COLO668 (cell line): ENCODE data around the gene PAPOLG.
"Not testable (repeated sequence)": the region's sequence is repeated elsewhere in the genome, so short reads cannot be mapped to it uniquely, and the experiment has no call there.

Source experiments
- DNase-seq: peaks from one replicate; lab custom pipeline; 2025; ENCODE audit not compliant: unreplicated experiment; lab: John Stamatoyannopoulos, UW

The PAPOLG gene

DNA sequence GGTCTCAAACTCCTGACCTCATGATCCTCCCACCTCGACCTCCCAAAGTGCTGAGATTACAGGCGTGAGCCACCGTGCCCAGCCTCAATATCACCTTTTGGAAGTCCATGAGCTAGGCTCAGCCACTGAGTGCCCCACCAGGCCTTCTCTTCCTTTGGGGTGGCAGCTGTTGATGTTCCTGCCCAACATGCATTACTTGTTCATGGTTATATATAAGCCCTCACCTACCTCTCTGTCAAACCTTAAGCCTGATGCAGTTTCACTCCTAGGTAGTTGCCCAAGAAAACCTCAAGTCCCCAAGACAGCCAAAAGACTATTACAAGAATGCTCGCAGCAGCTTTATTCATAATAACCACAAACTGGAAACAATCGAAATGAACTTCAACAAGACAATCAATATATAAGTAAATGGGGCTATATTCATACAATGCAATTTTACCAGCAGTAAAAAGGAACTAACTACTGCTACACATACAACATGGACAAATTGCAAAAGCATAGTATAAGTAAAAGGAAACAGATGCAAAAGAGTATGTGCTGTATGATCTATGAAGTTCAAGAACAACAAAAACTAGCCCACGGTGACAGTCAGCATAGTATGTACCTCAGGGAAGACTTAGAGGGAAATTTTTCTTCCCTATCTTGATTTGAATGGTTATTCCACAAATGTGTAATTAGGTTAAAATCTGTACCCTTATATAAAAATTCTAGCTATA, 65.7 kb downstream of the PAPOLG start:
- no peak for DNase-seq

DNA sequence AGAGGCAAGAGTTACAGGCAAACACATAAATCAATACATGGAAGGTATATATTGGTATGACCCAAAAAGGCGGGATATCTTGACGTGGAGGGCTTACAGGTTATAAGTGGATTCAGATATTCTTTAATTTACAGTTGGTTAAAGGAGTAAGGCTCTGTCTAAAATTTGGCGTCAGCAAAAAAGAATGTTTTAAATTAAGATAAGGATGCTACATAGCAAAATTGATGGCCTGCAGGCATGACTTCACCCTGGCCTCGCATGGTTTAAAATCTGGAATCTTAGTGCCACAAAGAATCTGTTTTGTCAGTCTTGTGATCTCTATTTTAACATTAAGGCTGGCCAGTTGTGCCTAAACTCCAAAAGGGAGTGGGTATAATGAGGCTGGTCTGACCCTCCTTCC, 66.9 kb downstream of the PAPOLG start:
- DNase-seq: no peak

DNA sequence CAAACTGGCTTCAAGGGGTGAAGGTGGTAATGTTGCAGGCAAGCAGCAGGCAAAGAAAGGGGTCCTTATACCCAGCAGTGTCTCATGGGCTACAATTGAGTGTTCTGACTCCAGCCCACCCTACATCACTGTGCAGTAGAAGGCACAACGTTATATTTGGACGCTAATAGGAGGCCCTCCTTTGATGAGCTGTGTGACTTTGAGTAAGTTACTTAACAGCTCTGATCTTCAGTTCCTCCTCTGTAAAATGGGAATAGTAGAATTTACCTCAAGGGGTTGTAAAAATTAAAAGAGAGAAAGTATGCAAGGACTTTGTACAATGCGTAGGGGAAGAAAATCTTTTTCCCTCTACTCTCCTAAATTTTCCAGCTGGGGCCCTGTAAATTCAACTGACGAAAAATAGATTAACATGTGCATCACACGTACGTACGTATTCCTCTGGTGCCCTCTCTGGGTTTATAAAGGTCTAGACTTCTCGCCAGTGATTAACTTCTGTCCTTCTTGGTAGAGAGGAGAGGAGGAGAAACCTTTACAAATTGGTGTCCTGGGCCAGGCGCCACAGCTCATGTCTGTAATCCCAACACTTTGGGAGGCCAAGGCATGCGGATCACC, 67.7 kb downstream of the PAPOLG start:
- DNase-seq: no peak

DNA sequence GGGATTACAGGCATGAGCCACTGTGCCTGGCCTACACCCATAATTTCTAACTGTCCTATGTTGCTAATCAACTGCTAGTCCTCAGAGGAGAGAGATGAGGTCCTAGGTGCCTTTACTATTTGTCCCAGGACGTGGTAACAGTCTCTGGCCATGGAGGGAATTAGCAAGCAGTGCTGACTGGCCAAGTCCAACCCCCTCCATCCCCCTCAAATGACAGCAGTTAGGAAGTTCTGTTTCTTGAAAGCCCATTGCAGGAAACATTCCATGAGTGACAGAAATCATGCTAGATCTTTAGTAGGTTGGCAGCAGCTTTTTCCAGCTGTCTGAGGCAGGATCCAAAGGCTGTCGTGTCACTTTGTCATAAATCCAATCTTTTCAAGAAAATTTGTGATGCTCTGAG, 69.6 kb downstream of the PAPOLG start:
- no peak for DNase-seq

DNA sequence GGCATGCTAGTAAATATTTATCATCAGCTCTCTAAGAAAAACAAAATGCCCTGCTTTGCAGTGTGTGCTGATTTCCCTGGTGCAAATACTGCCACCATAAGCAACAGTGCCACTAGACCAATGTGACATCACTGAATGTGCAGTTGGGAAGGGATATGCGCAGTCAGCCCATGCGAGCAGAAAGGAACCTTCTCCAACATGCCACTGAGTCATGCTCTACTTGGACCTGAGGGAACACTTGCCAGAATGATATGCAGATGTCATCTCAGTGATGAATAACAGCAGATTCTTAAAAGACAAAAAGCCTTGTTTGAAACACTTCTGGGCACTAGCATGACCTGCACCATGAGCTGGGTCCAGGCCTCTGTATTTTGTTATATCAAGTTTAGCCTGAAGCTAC, 70.0 kb downstream of the PAPOLG start:
- no peak for DNase-seq

DNA sequence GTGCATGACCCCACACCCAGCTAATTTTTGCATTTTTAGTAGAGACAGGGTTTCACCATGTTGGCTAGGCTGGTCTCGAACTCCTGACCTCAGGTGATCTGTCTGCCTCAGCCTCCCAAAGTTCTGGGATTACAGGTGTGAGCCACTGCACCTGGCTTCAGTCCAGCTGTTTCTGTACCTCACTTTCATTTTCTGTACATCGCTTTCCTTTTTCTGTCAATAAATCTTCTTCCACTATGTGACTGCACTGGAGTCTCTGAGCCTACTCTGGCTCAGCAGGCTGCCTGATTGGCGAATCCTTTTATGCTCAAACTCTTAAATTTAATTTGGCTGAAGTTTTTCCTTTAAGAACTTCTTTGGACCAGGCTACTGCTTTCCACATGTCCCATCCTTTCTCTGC, 70.8 kb downstream of the PAPOLG start:
- DNase-seq: not testable (repeated sequence)

DNA sequence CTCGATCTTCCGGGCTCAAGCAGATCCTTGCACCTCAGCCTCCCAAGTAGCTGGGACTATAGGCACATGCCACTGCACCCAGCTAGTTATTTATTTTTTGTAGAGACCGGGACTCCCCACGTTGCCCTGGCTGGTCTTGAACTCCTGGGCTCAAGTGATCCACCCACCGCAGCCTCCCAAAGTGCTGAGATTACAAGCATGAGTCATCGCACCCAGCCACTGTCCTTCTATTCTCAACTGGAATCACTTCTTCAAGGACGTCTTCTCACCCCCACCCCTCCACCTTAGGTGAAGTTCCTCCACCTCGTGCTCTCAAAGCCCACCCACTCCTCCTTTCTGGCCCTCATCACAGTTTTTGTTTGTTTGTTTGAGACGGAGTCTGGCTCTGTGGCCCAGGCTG, 71.3 kb downstream of the PAPOLG start:
- DNase-seq: no peak

DNA sequence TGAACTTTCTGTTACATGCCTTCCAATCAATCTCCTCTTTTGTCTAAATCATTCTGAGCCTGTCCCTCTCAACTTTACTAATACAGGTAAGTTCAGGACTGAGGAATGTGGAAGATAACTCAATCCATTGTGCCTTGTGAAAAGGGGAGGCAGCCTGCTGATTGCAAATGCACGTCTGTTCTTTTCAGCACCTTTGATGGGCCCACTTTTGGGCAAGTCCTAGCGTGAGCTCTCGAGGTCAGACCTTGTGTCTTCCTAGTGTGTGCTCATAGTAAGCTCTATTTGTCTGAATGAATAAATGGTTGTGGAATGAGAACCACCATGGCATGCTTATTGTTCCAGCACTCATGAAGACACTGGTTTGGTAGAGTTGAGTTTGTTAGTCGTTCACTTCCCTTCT, 74.9 kb downstream of the PAPOLG start:
- no peak for DNase-seq

DNA sequence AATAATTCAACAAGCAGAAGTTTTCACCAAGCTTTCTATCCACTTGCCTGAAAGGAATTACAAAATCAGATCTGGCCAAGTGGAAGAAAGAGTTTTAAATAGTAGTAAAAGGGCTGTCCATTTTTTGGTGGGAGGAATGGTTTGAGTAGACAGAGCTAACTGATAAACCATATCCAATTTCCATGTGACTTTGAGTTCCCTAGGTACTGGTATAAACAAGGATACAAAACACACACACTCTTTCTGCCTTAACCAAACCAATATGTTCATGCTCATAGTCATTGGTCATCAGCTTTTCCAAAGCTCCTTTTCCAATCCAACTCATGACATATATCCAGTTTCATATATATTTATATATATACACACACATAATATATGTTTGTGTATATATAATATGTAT, 75.9 kb downstream of the PAPOLG start:
- DNase-seq: no peak

DNA sequence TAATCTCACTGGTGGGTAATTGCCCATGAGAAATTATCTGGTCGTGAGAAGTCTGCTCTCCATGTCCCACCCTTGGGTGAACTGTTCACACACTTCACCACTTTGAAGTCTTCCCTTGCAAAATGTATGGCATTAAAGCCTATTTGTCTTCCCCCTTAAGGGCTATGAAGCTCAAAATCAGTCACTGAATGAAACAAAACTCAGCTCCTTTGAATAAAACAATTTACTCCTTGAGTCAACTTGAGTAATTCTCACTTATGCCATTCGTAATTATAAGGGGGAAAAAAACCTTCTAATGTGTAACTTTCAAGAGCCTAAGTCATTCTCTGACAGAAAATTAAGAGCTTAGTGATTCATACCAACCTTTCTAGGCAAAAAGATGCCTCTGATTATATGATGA, 76.6 kb downstream of the PAPOLG start:
- DNase-seq: no peak

DNA sequence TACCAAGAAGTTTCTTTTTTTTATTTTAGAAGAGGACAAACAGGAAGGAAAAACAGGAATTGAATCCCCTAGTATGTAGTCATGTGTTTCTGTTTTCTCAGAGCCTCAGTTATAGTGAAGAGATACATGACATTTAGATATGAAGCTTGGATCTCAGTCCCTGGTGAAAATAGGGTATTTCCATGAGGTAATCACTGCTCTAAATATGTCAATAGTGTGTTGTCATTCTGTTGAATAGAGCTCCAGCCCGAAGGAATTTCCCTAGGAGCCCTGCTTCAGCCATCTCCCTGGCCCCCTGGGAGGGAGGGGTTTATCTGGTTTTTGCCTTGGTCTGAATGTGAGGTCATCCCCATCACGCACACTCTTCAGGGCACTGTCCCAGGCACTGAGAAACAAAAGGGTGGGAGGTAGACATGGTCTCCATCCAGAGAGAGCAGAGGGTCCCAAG, 78.2 kb downstream of the PAPOLG start:
- no peak for DNase-seq

DNA sequence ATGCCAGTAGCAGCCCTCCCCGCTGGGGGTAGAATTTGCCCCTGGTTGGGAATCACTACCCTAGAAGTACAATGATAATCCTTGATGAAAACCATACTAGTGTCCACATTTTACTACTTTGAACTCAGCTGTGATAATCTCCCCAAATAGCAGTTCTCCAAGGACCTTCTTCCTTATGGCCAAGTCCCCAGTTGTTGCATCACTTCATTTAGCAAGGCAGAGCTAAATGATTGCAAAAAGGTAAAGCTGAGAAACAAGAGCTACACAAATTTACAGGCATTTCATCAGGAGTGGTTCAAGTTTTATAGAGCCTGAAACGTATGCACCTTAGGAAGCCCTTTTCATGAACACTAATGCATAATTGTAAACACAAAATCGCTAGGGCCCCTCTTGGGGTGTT, 80.4 kb downstream of the PAPOLG start:
- DNase-seq: no peak

DNA sequence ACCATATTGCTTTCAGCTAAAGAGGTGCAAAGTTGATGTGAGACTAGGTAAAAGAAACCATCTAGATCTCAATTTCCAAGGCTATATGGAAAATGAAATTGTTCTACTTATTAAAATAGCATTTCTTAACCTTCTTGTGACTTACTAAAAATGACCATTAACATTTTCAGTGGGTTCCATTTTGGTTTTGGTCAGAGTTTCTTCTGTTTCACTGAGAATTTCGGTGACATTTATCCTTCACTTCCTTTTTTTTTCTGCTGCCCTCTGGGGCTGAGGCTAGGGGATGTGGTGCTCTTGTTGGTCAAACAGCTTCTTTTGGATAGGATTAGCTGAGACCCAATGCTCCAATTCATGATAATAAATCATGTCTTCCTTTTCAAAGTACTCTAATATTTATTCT, 81.1 kb downstream of the PAPOLG start:
- no peak for DNase-seq

DNA sequence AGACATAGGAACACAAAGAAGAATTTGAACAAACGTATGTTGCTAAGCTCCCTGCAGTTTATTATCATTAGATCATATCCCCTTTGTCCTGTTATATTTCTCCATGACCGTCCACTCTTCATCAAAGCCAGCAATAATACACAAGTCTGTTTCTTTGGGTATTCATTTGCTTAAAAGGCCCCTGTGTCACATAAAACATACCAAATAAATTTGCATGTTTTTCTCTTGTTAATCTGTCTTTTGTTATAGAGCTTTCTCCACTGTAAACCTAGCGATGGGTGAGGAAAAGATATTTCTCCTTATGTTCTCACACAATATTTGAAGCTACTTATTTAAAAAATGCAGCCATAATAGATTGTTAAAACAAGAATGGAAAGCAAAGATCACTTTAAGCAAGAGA, 82.4 kb downstream of the PAPOLG start:
- DNase-seq: no peak

DNA sequence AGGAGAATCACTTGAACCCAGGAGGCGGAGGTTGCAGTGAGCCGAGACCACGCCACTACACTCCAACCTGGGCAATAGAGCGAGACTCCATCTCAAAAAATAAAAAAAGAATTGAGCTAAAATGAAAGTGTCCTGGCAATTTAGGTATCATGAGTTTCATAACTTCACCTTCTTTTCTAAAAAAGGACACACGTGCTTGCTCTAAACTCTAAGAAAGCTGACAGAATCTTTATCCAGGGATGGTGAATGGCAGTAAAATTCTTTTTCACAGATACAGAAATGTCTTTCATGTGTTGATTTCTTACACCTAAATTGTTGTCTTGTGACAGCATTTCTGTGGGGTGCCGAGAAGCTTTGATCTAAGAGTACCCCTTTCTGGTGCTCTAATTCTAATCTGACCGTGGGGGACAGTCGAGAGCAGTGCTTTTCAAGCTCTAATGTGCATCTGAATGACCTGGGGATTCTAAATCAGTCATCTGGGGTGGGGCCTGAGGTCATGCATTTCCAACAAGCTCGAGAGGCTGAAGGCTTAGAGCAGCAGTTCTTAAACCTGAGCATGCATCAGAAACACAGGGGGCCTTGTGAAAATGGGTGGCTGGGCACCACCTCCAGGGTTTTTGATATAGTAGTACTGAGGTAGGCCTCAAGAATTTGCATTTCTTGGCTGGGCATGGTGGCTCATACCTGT, 83.2 kb downstream of the PAPOLG start:
- no peak for DNase-seq

DNA sequence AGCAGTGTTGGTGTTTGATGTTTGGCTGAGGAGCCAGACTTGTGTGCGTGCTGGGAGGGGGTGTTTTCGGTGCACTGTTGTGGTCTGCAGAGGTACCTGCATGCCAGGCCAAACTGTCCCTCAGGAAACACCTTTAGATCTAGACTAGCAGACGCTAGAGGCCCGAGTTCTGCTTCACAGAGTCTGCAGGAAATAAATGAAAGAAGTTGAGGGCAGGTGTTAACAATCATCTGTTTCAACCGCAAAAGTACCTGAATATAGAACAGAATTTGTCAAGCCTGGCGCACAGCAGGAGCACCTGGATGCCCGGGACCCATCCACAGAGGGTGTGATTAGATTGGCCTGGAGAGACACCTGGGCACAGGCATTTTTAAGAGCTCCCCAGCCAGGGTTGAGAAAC, 84.8 kb downstream of the PAPOLG start:
- DNase-seq: peak; percentile 67

DNA sequence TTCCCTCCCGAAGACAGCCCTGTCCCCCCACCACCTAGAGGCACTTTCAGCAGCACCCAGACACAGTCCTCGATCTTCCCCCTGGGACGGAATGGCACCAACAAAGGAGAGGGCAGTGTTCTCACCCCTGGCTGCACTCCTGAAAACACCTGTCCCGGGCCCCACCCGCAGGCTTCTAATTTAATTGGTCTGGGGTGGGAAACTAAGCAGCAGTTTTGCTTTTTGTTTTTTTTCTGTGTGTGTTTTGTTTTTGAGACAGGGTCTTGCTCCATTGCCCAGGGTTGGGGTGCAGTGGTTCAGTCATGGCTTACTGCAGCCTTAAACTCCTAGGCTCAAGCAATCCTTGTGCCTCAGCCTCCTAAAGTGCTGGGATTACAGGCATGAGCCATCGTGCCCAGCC, 86.9 kb downstream of the PAPOLG start:
- DNase-seq: no peak

DNA sequence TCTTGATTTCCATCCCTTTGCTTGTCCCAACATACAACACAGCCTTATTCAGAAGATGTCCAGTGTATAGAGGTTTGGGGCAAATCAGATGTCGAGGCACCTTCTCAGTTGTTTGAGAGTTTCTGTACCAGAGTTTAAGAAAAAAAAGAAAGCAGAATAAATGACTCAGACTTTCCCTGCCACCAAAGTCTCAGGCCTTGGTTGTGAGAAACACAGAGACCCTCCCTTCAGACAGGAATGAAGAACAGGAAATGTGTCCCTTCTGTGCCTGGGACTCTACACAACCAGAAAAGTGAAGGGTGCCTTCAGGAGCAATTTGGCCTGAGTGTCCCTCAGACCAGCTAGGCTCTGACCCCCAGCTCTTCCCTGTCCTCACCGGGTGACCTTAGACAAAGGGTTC, 88.0 kb downstream of the PAPOLG start:
- DNase-seq: no peak

DNA sequence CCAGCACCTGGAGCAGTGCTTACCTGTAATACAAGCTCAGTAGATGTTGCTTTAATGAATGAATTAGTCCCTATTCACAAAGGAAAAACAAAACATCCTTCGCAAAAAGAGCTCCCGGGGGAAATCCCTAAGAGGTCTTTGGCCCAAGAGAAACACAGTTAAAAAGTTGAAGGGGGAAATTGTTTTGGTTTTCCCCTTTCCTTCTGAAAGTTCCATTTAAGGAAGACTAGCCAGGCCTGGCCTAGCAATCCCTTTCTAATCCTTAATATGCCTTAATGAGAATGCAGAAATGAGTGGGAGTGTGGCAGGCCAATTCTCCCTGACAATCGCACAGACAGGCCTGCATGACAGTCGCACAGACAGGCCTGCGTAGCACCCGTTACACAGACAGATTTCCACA, 91.8 kb downstream of the PAPOLG start:
- no peak for DNase-seq
